NK-92 treated with Interleukin-12 subunit alpha and Interleukin-12 subunit beta, amount 100 ng/mL, for 24 hours (cell line): ENCODE measurements around the gene SRRM5.
"Not testable (repeated sequence)": the region's sequence is repeated elsewhere in the genome, so short reads cannot be mapped to it uniquely, and the experiment has no call there.

Experiments used
- DNase-seq: peaks from one replicate; lab custom pipeline; 2025; lab: John Stamatoyannopoulos, UW

Gene SRRM5

GRCh38 chr19:43616306-43616705 is 4.4 kb downstream of the SRRM5 start:
- no peak for DNase-seq

DNA sequence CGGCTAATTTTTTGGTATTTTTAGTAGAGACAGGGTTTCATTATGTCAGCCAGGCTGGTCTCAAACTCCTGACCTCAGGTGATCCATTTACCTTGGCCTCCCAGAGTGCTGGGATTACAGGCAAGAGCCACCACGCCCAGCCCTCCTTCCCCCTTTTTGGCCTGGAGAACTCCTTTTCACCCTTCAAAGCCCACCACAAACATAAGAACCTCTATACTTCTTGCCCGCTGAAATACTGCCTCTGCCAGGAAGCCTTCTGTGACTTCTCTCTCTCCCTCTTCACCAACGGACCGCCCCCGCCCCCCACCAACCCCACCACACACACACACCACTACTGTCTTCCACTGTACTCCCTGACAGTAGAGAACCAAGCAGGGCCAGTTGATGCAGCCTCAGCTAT is 5.1 kb downstream of the SRRM5 start:
- no peak for DNase-seq

GRCh38 chr19:43618921-43619261 is 7.0 kb downstream of the SRRM5 start:
- peak; percentile 74 for DNase-seq

DNA sequence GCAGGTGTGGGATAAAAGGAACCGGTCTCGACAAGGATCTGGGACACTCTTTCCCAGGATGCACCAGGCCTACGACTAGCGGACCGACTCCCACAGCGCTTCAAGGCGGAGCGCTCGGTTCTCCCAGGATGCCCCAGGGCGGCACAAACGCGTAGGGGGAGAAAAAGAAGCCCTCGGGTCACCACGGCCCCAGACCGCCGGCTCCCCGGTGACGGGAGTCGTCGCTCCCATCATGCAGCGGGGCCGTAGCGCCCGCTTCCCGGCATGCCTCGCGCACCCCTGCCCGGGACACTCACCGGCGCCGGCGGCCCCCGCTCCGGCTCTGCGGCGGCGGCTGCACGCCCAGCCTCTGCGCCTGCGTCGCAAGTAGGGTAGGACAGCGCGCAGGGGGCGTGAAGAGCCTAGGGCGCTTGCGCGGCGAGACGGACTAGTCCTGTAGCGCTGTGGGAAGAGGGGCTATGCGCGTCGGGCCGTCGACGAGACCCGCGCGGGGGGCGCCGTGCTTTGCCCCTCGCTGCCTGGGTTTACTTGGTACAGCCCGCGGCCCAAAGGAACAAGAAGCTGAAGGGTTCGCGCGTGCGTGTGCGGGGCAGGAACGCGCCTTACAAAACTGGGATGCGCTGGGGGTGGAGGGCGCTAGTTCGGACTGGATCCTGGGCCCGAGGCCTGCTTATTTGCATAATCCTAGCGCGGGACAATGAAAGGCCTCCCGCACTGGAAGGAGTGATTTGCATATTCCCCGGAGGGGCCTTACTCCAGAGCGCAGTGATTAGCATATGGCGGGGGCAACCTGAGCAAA is 7.6 kb downstream of the SRRM5 start, which contains the start of gene ZNF428:
ZNF428 (minus strand) TSS at position 368 of the 799 bp plus-strand sequence. CDS start 5,325 bp downstream, outside the sequence.
- DNase-seq: peak; percentile 88

GRCh38 chr19:43620061-43621001 is 8.4 kb downstream of the SRRM5 start:
- no peak for DNase-seq

DNA sequence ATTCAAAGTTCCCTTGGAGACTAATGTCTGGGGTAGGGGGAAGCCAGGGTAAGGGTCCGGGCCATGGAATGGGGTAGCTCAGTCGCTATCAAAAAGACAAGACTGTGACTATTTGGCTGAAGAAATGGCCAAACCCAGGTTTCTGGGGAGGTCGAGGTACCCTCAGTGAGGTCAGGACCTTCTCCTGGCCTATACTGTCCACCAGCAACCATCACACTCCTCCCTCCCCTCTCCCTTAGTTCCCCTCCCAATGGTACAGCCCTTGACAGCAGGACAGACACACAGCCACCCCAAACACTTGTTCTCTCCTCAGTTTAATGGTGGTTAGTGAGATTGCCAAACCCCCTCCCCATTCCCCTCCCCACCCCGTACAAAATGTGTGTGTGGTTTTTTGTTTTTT is 10.2 kb downstream of the SRRM5 start:
- no peak for DNase-seq

DNA sequence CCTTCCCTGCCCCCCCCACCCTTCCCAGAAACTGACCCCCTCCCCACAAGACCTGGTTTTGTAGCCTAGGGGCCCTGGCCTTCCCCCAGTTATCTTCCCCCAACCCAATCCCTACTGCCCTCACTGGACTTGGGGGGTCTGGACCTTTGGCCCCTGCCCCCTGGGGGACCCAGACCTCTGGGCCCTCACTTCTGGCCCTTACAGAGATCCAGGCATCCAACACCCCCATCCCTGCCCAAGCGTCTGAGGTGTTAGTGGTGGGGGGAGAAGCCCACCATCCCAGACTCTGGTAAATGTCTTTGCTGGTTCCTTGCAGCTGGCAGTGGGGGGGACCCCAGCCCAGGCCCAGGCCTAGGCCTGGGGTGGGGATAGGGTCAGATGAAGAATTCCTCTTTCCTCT is 11.1 kb downstream of the SRRM5 start:
- DNase-seq: no peak

DNA sequence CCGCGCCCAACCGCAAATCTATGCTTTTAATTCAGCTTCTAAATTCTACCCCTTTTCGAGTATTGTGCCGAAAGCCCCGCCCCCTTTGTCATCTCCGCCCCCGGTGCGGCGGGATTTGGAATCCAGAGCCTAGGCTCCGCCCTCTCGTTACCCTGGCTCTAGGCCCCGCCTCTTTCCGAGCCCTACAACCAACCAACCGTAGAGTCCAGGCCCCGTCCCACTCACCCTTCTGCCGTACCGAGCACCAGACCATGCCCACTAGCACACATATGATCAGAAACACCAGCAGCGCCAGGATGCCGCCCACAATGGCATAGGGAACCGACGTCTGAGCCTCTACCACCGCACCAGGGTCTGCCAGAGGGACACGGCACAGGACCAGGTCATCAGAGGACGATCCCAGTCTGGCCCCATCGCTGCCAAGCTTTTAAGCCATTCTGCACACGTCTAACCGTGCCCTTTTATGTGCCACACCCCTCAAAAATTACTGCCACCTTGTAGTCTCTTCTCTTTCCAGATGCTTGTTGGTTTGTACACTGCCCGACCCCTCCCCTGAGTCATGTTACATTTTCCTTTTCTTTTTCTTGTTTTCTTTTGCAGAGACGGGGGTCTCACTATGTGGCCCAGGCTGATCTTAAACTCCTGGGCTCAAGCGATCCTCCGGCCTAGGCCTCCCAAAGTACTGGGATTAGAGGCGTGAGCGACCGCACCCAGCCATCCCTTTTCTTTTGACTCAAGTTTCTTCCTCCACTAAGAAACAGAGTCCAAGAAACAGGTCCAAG is 12.2 kb downstream of the SRRM5 start:
- DNase-seq: no peak

DNA sequence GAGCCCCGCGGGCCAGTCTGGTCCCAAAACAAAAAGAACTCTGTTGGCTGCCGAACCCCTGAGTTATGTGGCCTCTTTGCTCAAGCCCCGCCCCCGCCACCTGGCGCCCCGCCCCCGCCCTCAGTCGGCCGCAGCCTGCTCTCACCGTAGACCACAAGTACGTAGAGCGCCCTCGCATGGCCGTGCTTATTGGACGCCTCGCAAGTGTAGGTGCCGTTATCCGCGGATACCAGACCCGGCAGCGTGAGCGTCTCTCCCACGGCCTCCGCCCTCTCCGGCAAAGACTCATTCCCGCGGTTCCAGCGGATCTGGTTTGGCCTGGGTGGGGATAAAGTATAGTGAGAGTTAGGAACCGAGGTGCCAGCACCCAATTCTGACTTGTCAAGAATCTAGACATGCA is 13.0 kb downstream of the SRRM5 start:
- DNase-seq: no peak

DNA sequence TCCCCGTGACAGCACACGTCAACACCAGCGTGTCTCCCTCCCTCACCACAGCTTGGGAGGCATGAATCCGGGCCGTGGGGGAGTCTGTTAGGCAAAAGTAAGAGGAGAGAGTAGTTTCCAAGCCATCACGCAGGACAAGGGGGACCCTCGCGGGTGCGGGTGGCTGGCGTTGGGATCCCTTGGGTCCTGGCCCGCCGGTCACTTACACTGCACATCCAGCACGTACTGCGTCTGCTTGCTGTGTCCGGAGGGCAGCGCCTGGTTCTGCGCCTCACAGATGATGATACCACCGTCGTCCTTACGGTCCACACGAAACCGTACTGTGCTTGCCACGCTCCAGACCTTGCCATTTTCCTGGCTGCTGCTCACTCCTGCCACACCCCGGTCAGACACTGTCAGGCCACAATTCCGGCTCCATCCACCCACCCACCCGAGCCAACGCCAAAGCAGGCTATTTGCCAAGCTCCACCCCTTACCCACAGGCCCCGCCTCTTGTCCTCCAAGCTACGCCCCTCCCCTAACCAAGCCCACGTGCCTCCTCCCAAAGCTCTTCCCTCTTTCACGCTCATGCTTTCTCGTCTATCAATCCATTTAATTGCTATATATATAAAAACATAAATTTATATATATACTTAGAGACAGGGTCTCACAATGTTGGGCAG is 14.2 kb downstream of the SRRM5 start:
- DNase-seq: no peak

- DNase-seq: no peak
Measured at GRCh38 chr19:43626838-43627237, 14.9 kb downstream of the SRRM5 start.

- no peak for DNase-seq
Measured at GRCh38 chr19:43628646-43629326, 16.9 kb downstream of the SRRM5 start.

DNA sequence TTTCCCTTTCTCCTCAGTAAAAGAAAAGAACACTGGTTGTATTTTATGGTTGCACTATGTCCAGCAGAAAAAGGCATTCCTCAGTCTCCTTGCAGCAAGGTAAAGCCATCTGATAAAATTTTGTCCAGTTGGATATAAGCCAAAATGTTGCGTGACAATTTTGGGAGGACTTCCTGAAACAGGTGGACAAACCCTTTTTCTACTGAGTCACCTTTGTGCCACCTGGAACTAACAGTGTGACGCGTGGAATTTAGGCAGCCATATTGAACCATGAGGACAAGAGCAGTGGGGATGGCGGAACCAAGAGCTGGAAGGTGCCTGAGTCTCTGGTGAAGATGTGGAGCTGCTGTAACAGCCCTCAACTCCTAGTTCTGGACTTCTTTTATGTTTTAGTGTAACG is 19.6 kb downstream of the SRRM5 start:
- DNase-seq: no peak

DNA sequence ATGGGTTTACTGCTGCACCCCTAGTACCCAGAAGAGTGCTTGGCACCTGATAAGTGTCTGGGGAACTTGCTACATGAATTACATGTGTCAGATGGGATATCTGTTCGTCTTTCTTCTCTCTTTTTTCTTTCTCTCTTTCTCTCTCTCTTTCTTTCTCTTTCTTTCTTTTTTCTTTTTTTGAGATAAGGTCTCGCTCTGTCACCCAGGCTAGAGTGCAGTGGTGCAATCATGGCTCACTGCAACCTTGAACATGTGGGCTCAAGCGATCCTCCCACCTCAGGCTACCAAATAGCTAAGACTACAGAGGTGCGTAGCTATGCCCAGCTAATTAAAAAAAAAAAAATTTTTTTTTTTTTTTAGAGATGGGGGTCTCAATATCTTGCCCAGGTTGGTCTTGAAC is 21.6 kb downstream of the SRRM5 start:
- DNase-seq: no peak

- DNase-seq: no peak
Measured at GRCh38 chr19:43634068-43634467, 22.2 kb downstream of the SRRM5 start.

DNA sequence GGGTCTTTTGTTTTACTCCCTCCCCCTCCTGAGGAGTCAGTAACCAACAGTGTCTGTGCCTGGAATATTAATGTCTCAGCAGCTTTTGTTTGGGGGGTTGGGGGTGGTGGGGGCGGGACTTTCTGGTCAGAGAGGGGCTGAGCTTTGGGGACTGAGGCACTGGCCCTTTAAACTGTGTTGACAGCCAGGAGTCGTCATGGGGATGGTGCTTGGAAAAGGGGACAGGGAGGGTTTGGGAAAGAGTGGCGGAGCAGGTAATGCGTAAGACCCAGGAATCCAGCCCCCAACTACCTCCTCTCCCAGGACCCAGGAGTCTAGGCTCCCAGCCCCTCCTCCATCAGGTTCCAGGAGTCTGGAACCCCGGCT is 22.6 kb downstream of the SRRM5 start:
- DNase-seq: no peak

- no peak for DNase-seq
Measured at GRCh38 chr19:43634872-43635560, 23.1 kb downstream of the SRRM5 start.

DNA sequence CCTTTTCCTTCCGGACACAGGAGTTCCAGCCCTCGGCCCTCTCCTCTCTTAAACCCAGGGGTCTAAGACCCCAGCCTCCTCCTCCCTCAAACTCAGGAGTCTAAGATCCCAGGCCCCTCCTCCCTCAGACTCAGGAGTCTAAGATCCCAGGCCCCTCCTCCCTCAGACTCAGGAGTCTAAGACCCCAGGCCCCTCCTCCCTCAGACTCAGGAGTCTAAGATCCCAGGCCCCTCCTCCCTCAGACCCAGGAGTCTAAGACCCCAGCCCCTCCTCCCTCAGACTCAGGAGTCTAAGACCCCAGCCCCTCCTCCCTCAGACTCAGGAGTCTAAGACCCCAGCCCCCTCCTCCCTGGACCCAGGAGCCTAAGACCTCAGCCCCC is 23.7 kb downstream of the SRRM5 start:
- DNase-seq: not testable (repeated sequence)

- no peak for DNase-seq
Measured at GRCh38 chr19:43636121-43636683, 24.3 kb downstream of the SRRM5 start.
